ENCODE data around the gene CCL14.

DNA sequence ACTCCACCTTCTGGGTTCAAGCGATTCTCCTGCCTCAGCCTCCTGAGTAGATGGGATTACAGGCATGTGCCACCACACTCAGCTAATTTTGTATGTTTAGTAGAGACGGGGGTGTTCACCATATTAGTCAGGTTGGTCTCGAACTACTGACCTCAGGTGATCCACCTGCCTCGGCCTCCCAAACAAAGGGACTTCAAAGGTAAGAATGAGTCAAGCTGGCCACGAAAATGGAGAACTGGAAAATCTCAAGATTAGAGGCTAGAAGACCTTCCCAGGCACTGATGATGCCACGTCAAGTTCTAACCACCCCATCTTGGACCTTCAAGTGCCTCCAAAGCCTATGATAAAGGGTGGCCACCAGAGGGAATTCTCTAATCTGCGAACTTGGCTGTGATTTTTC is 16.1 kb upstream of the CCL14 start:
- TF ChIP-seq, protein P1, sequence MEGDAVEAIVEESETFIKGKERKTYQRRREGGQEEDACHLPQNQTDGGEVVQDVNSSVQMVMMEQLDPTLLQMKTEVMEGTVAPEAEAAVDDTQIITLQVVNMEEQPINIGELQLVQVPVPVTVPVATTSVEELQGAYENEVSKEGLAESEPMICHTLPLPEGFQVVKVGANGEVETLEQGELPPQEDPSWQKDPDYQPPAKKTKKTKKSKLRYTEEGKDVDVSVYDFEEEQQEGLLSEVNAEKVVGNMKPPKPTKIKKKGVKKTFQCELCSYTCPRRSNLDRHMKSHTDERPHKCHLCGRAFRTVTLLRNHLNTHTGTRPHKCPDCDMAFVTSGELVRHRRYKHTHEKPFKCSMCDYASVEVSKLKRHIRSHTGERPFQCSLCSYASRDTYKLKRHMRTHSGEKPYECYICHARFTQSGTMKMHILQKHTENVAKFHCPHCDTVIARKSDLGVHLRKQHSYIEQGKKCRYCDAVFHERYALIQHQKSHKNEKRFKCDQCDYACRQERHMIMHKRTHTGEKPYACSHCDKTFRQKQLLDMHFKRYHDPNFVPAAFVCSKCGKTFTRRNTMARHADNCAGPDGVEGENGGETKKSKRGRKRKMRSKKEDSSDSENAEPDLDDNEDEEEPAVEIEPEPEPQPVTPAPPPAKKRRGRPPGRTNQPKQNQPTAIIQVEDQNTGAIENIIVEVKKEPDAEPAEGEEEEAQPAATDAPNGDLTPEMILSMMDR (IDR thresholded peaks at IDR 0.05; ENCODE audit: low read depth, low read length, poor library complexity, severe bottlenecking) = no peak
- TF ChIP-seq EZH2phosphoT487 (IDR thresholded peaks at IDR 0.05; ENCODE audit: borderline replicate concordance, low read length) = no peak

Measured in DOHH2 (cell line).